ENCODE data around the gene C1GALT1C1.

DNA sequence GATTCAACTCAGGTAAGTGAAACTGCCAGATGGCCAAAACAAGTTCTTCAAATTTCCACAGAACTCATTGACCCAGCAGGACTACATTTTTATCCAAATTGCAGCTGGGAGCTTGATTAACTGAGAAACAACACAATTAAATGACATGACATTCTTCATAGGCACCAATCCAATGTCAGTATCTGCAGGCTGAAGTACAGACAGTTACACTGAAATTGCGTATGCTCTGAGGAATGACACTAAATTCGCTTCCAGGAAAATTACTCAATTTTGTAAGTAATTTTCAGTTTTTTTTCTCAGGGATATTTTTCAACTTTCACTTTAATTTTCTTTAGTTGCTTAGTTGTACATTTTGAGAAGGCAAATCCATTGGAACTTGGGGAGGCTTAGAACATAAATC, 4.5 kb downstream of the C1GALT1C1 start:
- TF ChIP-seq, protein P1, sequence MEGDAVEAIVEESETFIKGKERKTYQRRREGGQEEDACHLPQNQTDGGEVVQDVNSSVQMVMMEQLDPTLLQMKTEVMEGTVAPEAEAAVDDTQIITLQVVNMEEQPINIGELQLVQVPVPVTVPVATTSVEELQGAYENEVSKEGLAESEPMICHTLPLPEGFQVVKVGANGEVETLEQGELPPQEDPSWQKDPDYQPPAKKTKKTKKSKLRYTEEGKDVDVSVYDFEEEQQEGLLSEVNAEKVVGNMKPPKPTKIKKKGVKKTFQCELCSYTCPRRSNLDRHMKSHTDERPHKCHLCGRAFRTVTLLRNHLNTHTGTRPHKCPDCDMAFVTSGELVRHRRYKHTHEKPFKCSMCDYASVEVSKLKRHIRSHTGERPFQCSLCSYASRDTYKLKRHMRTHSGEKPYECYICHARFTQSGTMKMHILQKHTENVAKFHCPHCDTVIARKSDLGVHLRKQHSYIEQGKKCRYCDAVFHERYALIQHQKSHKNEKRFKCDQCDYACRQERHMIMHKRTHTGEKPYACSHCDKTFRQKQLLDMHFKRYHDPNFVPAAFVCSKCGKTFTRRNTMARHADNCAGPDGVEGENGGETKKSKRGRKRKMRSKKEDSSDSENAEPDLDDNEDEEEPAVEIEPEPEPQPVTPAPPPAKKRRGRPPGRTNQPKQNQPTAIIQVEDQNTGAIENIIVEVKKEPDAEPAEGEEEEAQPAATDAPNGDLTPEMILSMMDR (IDR thresholded peaks at IDR 0.05) = no peak
- TF ChIP-seq EP300 (IDR thresholded peaks at IDR 0.05) (no peak), POLR2A (IDR thresholded peaks at IDR 0.05) (no peak)

Data from tibial nerve (tissue), 4 donors.